GM23338 (cell line): ENCODE measurements around the gene RAD18. TPM values are rescaled to one million over a fixed set of nuclear protein-coding genes. Genes with fewer than 3 reads are reported as not detected.

ENCODE experiments used
- ATAC-seq: fragments of 200-7000 bp; cut with Tn5 transposase; 3 replicates; pipeline ENCODE4 v1.9.1; 2020
- DNase-seq: peaks from one replicate; pipeline ENCODE4 v3.0.0-alpha.2; 2015; ENCODE audit warnings: low spot score
- H2AFZ ChIP-seq: fragments of 200-600 bp; sonication (generic); 2 replicates; pipeline ENCODE4 v1.8.0; 2016; ENCODE audit warnings: antibody characterized with exemption, mild to moderate bottlenecking, moderate library complexity
- H3F3A ChIP-seq: fragments of 200-600 bp; sonication (generic); replicated peaks from 2 replicates; pipeline ENCODE4 v1.8.0; 2017; ENCODE audit warnings: antibody characterized with exemption, mixed run types, low read depth
- H3K27ac ChIP-seq: fragments of 200-600 bp; sonication (generic); 2 replicates; pipeline ENCODE4 v1.6.1; 2016; ENCODE audit warnings: low read depth
- H3K27me3 ChIP-seq: fragments of 200-600 bp; sonication (generic); 2 replicates; pipeline ENCODE4 v1.8.0; 2016; ENCODE audit warnings: mild to moderate bottlenecking, mixed run types, moderate library complexity; ENCODE audit not compliant: insufficient read depth
- H3K36me3 ChIP-seq: fragments of 200-600 bp; sonication (generic); 2 replicates; pipeline ENCODE4 v1.8.0; 2016; ENCODE audit warnings: mild to moderate bottlenecking; ENCODE audit not compliant: insufficient read depth
- H3K4me1 ChIP-seq: fragments of 200-600 bp; sonication (generic); 2 replicates; pipeline ENCODE4 v1.8.0; 2016; ENCODE audit warnings: mild to moderate bottlenecking, moderate library complexity; ENCODE audit not compliant: insufficient read depth
- H3K4me2 ChIP-seq: fragments of 200-600 bp; sonication (generic); 2 replicates; pipeline ENCODE4 v1.7.1; 2017; ENCODE audit warnings: mixed run types
- H3K4me3 ChIP-seq: fragments of 200-600 bp; sonication (generic); 2 replicates; pipeline ENCODE4 v1.6.1; 2016; ENCODE audit warnings: mixed run types
- H3K79me2 ChIP-seq: fragments of 200-600 bp; sonication (generic); replicated peaks from 2 replicates; pipeline ENCODE4 v1.8.0; 2017; ENCODE audit warnings: mild to moderate bottlenecking; ENCODE audit not compliant: insufficient read depth
- H3K9me2 ChIP-seq: fragments of 200-600 bp; sonication (generic); 2 replicates; pipeline ENCODE4 v1.8.0; 2017; ENCODE audit not compliant: insufficient read depth
- H4K20me1 ChIP-seq: fragments of 200-600 bp; sonication (generic); replicated peaks from 2 replicates; pipeline ENCODE4 v1.8.0; 2017; ENCODE audit warnings: mild to moderate bottlenecking; ENCODE audit not compliant: insufficient read depth
- H3K27ac Mint-ChIP-seq: 2 replicates; pipeline ENCODE4 v1.8.0; 2020; ENCODE audit warnings: inconsistent platforms, mild to moderate bottlenecking, moderate library complexity, mixed read lengths
- H3K27me3 Mint-ChIP-seq: 3 replicates; pipeline ENCODE4 v1.8.0; 2022; ENCODE audit warnings: low read depth, mild to moderate bottlenecking, moderate library complexity, mixed read lengths, inconsistent platforms; ENCODE audit not compliant: insufficient read depth, poor library complexity
- H3K36me3 Mint-ChIP-seq: 3 replicates; pipeline ENCODE4 v1.8.0; 2021; ENCODE audit warnings: low read depth, mild to moderate bottlenecking, inconsistent platforms, moderate library complexity, mixed read lengths
- H3K4me1 Mint-ChIP-seq: 3 replicates; pipeline ENCODE4 v1.8.0; 2020; ENCODE audit warnings: mild to moderate bottlenecking, inconsistent platforms, mixed read lengths
- H3K4me3 Mint-ChIP-seq: 3 replicates; pipeline ENCODE4 v1.8.0; 2021; ENCODE audit warnings: moderate library complexity, mild to moderate bottlenecking, inconsistent platforms, mixed read lengths
- H3K9me3 Mint-ChIP-seq: 3 replicates; pipeline ENCODE4 v1.8.0; 2020; ENCODE audit warnings: moderate library complexity, mild to moderate bottlenecking, inconsistent platforms, mixed read lengths
- EZH2 ChIP-seq: fragments of 200-600 bp; sonication (generic); IDR thresholded peaks from one replicate; pipeline ENCODE4 v1.8.0; 2017; ENCODE audit warnings: antibody characterized with exemption, mild to moderate bottlenecking, low read depth; ENCODE audit not compliant: unreplicated experiment
- JUNB ChIP-seq: IDR thresholded peaks from one replicate; pipeline ENCODE4 v1.6.1; 2016; ENCODE audit warnings: antibody characterized with exemption; ENCODE audit not compliant: unreplicated experiment
- NANOG ChIP-seq: IDR thresholded peaks from 2 replicates; pipeline ENCODE4 v1.6.1; 2016; ENCODE audit warnings: antibody characterized with exemption, borderline replicate concordance
- POLR2AphosphoS5 ChIP-seq: IDR thresholded peaks from 2 replicates; pipeline ENCODE4 v1.6.1; 2016; ENCODE audit warnings: antibody characterized with exemption, low read depth
- STAT1 ChIP-seq: IDR thresholded peaks from one replicate; pipeline ENCODE4 v1.6.1; 2016; ENCODE audit warnings: antibody characterized with exemption; ENCODE audit not compliant: unreplicated experiment
- ZNF114 ChIP-seq: fragments of 250-450 bp; sonication (Bioruptor Pico); IDR thresholded peaks from 2 replicates; pipeline ENCODE4 v1.5.0; 2020; ENCODE audit warnings: mild to moderate bottlenecking, moderate library complexity
- ZNF331 ChIP-seq: fragments of 250-450 bp; sonication (Bioruptor Pico); IDR thresholded peaks from 2 replicates; pipeline ENCODE4 v1.5.0; 2020; ENCODE audit warnings: low read depth, mild to moderate bottlenecking, moderate library complexity
- ZNF462 ChIP-seq: fragments of 250-450 bp; sonication (Bioruptor Pico); IDR thresholded peaks from 2 replicates; pipeline ENCODE4 v1.5.0; 2020; ENCODE audit warnings: mild to moderate bottlenecking, moderate library complexity
- polyA plus RNA-seq: library from polyadenylated mRNA; unstranded; fragments of >200 nt; fragmentation: Nextera tagmentation; extraction: Ambion mirVana; gene quantifications from 2 replicates; pipeline ENCODE4 v1.2.1, GENCODE V29; 2016
- total RNA-seq: library from RNA; depleted of rRNA; stranded (reverse); fragments of >200 nt; shearing (Covaris generic); gene quantifications from 2 replicates; pipeline ENCODE4 v1.2.3, GENCODE V29; 2014

RAD18 gene
- total and polyA plus RNA-seq, 2 experiments from 2014 or later, result 25.4 to 40.1 TPM

GRCh38 chr3:8875836-8876235 is 87.4 kb downstream of the RAD18 start:
- no peaks in the 10 kb centered on the region for H3K27me3 ChIP-seq
- no peak overlapping the region for H3K27ac Mint-ChIP-seq
- peaks cover 2% of the 10 kb centered on the region for H3K27me3 Mint-ChIP-seq
- no peaks in the 10 kb centered on the region for H3K9me2 ChIP-seq
- DNase-seq (no peak), ATAC-seq (no peak)
- H3K4me3 Mint-ChIP-seq, result no peak overlapping the region
- peaks cover 7% of the 10 kb centered on the region; the same call in 1 of the 2 replicates for H3K36me3 ChIP-seq
- TF ChIP-seq ZNF114 (CRISPR knock-in tag) (no peak), JUNB (no peak), EZH2 (no peak), NANOG (no peak), ZNF331 (CRISPR knock-in tag) (no peak)
- H3K27ac ChIP-seq, result no peak overlapping the region
- no peaks in the 10 kb centered on the region for H3K9me3 Mint-ChIP-seq
- H3K4me2 ChIP-seq, result no peak overlapping the region
- no peaks in the 10 kb centered on the region for H3K79me2 ChIP-seq
- H3K4me1 Mint-ChIP-seq, result peaks cover 12% of the 10 kb centered on the region
- H3F3A ChIP-seq, result no peaks in the 10 kb centered on the region
- H3K4me1 ChIP-seq, result no peaks in the 10 kb centered on the region
- H3K4me3 ChIP-seq, result no peak overlapping the region
- H3K36me3 Mint-ChIP-seq, result peaks cover 7% of the 10 kb centered on the region
- no peaks in the 10 kb centered on the region; the same call in 1 of the 2 replicates for H4K20me1 ChIP-seq
- no peak overlapping the region for H2AFZ ChIP-seq

GRCh38 chr3:8873740-8874139 is 89.5 kb downstream of the RAD18 start:
- H3K79me2 ChIP-seq, result no peaks in the 10 kb centered on the region
- H3K4me1 ChIP-seq, result no peaks in the 10 kb centered on the region
- H3K4me3 ChIP-seq, result no peak overlapping the region
- no peak for TF ChIP-seq POLR2AphosphoS5
- TF ChIP-seq STAT1, result no peak
- no peak for TF ChIP-seq ZNF462
- TF ChIP-seq JUNB, result no peak
- Mint-ChIP-seq H3K4me3 (no peak overlapping the region), H3K9me3 (no peaks in the 10 kb centered on the region), H3K4me1 (peaks cover 25% of the 10 kb centered on the region), H3K27ac (no peak overlapping the region), H3K27me3 (peaks cover 5% of the 10 kb centered on the region), H3K36me3 (peaks cover 6% of the 10 kb centered on the region)
- H2AFZ ChIP-seq, result no peak overlapping the region
- H3K27ac ChIP-seq, result no peak overlapping the region
- no peaks in the 10 kb centered on the region for H3K9me2 ChIP-seq
- no peaks in the 10 kb centered on the region for H3K27me3 ChIP-seq
- DNase-seq (no peak), ATAC-seq (no peak)
- no peaks in the 10 kb centered on the region for H3F3A ChIP-seq
- H3K4me2 ChIP-seq, result no peak overlapping the region
- H4K20me1 ChIP-seq, result no peaks in the 10 kb centered on the region; the same call in 1 of the 2 replicates
- peaks cover 7% of the 10 kb centered on the region; the same call in 1 of the 2 replicates for H3K36me3 ChIP-seq
